H1 (cell line): ENCODE results near the gene TTLL9.

Source experiments
- ATF3 ChIP-seq: IDR thresholded peaks from 2 replicates; pipeline ENCODE4 v1.6.1; 2011; ENCODE audit warnings: low read depth, mild to moderate bottlenecking, low read length; ENCODE audit not compliant: insufficient read depth
- CEBPB ChIP-seq: IDR thresholded peaks from 2 replicates; pipeline ENCODE4 v1.6.1; 2012; ENCODE audit warnings: low read depth, low read length
- CTCF ChIP-seq, 3 experiments: IDR thresholded peaks; 1 replicate in 2 of 3; 2 replicates in 1 of 3; pipeline versions ENCODE4 v1.5.1 to v1.6.1; 2011; ENCODE audit warnings: low read length in 3 of 3, mild to moderate bottlenecking in 3 of 3, inconsistent platforms in 2 of 3, low read depth in 1 of 3, moderate library complexity in 1 of 3; ENCODE audit not compliant: insufficient read depth in 1 of 3; ENCODE audit errors: control extremely low read depth in 1 of 3
- EP300 ChIP-seq, 2 experiments: IDR thresholded peaks; 1 replicate in 1 of 2; 2 replicates in 1 of 2; pipeline ENCODE4 v1.6.1; 2011 to 2012; ENCODE audit warnings: low read depth in 2 of 2, low read length in 2 of 2, mild to moderate bottlenecking in 2 of 2, borderline replicate concordance in 1 of 2, inconsistent platforms in 1 of 2, moderate library complexity in 1 of 2
- FOSL1 ChIP-seq: IDR thresholded peaks from 2 replicates; pipeline ENCODE4 v1.6.1; 2011; ENCODE audit warnings: mild to moderate bottlenecking, low read depth, low read length, moderate library complexity; ENCODE audit not compliant: insufficient read depth
- JUN ChIP-seq: IDR thresholded peaks from 2 replicates; pipeline ENCODE4 v1.6.1; 2011; ENCODE audit warnings: low read depth, mild to moderate bottlenecking, improper control_type of control experiment, low read length
- POLR2A ChIP-seq, 2 experiments: IDR thresholded peaks; 1 replicate in 1 of 2; 2 replicates in 1 of 2; pipeline ENCODE4 v1.6.1; 2011; ENCODE audit warnings: low read depth in 2 of 2, low read length in 2 of 2, mild to moderate bottlenecking in 2 of 2; ENCODE audit errors: control extremely low read depth in 1 of 2
- POLR2AphosphoS5 ChIP-seq: IDR thresholded peaks from 2 replicates; pipeline ENCODE4 v1.6.1; 2011; ENCODE audit warnings: low read depth, low read length

GRCh38 chr20:31829731-31830130 is 40.7 kb upstream of the TTLL9 start:
- no peak for TF ChIP-seq EP300 (IDR thresholded peaks at IDR 0.05; ENCODE audit: borderline replicate concordance in 1 of 2, low read depth in 2 of 2, low read length in 2 of 2)
- no peak for TF ChIP-seq FOSL1
- TF ChIP-seq POLR2AphosphoS5, result no peak
- TF ChIP-seq CTCF (IDR thresholded peaks at IDR 0.05; ENCODE audit: control extremely low read depth in 1 of 3, insufficient read depth in 1 of 3, low read depth in 1 of 3, low read length in 3 of 3), result no peak
- TF ChIP-seq POLR2A (IDR thresholded peaks at IDR 0.05; ENCODE audit: control extremely low read depth in 1 of 2, low read depth in 2 of 2, low read length in 2 of 2), result no peak
- TF ChIP-seq CEBPB, result no peak
- no peak for TF ChIP-seq JUN
- no peak for TF ChIP-seq ATF3
